ENCODE results near the gene URAD. TPM values are rescaled to one million over a fixed set of nuclear protein-coding genes. Genes with fewer than 3 reads are reported as not detected.

URAD gene
- total RNA-seq = not detected

GRCh38 chr13:27988520-27988919 lies at the start of gene URAD:
Gene URAD, minus strand, starts transcription at chr13:27988693. Its CDS starts 56 bp downstream, at chr13:27988637.

GRCh38 chr13:27969082-27969865 lies 19.2 kb downstream of the URAD start, which contains the start of gene CDX2:
Gene CDX2, minus strand, starts transcription at chr13:27969315. Its CDS starts 309 bp downstream, at chr13:27969006.

Small RNA genes within 50 kb of the gene (small RNA-seq; reads per million reads assigned to genes)
- 0 reads per million in 2 donors for gene ATP5F1EP2
- 0 reads per million in 2 donors for gene RN7SL272P

Other genes with a start within 250 kb of the URAD start
- gene GSX1, start 196.2 kb downstream of the URAD start, total RNA-seq = not detected
- not detected for gene PDX1, start 68.7 kb downstream of the URAD start, total RNA-seq
- gene CDX2, start 19.4 kb downstream of the URAD start, total RNA-seq = not detected
- not detected for gene FLT3, start 111.9 kb upstream of the URAD start, total RNA-seq
- 10 to 100 TPM; 20.0 to 21.0 TPM for gene PAN3, start 149.9 kb upstream of the URAD start, total RNA-seq